GM12891 (cell line): ENCODE results near the gene CD164.

ENCODE experiments used
- POLR2A ChIP-seq: IDR thresholded peaks from 2 replicates; pipeline ENCODE4 v1.6.1; 2011; ENCODE audit warnings: low read depth, low read length, control low read depth
- POLR2AphosphoS5 ChIP-seq: IDR thresholded peaks from 2 replicates; pipeline ENCODE4 v1.6.1; 2011; ENCODE audit warnings: low read depth, low read length, control low read depth
- POU2F2 ChIP-seq: IDR thresholded peaks from 2 replicates; pipeline ENCODE4 v1.6.1; 2011; ENCODE audit warnings: low read depth, mild to moderate bottlenecking, control low read depth, low read length, moderate library complexity
- SPI1 ChIP-seq: IDR thresholded peaks from 2 replicates; pipeline ENCODE4 v1.6.1; 2011; ENCODE audit warnings: low read depth, low read length, control low read depth

- no peak for TF ChIP-seq POLR2A
- no peak for TF ChIP-seq POLR2AphosphoS5
- TF ChIP-seq POU2F2, result no peak
- no peak for TF ChIP-seq SPI1
Observed at GRCh38 chr6:109420751-109421150, 38.5 kb upstream of the CD164 start.
